Heart left ventricle (tissue), 13 donors: ENCODE data around the gene FARP1.

ENCODE experiments used
- POLR2A ChIP-seq, 2 donors: fragments of 450-650 bp; IDR thresholded peaks; one replicate each; pipeline ENCODE4 v1.6.1; 2017; ENCODE audit warnings: antibody characterized with exemption in 2 of 2, mild to moderate bottlenecking in 2 of 2, moderate library complexity in 2 of 2
- TF ChIP-seq, protein P1 (sequence below), 12 donors: fragments of 200-600 bp; sonication (generic) in 4 of 12; IDR thresholded peaks; one replicate each; pipeline versions ENCODE4 v1.5.0 to v1.8.0; 2018 to 2022; ENCODE audit warnings: antibody characterized with exemption in 12 of 12, mild to moderate bottlenecking in 5 of 12
- donor health status: ischemic (EF 13 %, LVEDD 7.1; RV severe dilation, severe dysfunction).
- donor health status: DM: no; HTN: yes; CAD: no.
- donor health status: DM: no; HTN: no; CAD: no.
- donor health status: ischemic (EF 25% LVEDD 6.9; RV normal size, moderate dysfunction).
- donor health status: ischemic (EF 25% LVEDD 5.7; RV mildly dilated, moderate dysfunction).
- donor health status: ischemic (EF 35%, LVEDD 5.7; RV mildly dilated, moderate dysfunction).
- donor health status: nonischemic (EF 11% LVEDD 7.7; RV severe dilation, severe dysfunction).
- donor health status: DM: yes; HTN: yes; CAD: no.
- donor health status: PGD.
- donor health status: ischemic (EF 29% LVEDD 5.4; RV normal size, mild dysfunction).
- donor health status: nonischemic (EF 23%, LVEDD 6.1; RV moderate dilation, normal function).

DNA sequence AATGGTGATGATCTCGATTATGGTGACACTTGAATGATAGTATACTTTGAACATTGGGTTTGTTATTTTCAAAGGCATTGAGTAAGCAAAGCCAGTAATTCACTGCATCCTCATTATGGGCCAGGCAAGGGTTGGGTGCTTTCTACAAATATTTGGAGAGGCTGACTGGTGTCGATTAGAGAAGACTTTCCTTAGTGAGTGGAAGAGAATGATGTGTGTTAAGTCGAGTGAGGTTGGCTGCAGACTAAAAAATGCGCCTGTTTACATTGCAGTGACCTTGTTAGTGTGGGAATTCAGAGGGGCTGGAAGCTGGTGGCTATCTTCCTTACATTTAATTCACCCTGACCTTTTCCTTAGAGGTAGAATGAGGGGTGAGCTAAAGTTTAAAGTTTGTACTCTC is 56.6 kb downstream of the FARP1 start:
- TF ChIP-seq POLR2A (IDR thresholded peaks at IDR 0.05), result no peak
- TF ChIP-seq, protein P1, sequence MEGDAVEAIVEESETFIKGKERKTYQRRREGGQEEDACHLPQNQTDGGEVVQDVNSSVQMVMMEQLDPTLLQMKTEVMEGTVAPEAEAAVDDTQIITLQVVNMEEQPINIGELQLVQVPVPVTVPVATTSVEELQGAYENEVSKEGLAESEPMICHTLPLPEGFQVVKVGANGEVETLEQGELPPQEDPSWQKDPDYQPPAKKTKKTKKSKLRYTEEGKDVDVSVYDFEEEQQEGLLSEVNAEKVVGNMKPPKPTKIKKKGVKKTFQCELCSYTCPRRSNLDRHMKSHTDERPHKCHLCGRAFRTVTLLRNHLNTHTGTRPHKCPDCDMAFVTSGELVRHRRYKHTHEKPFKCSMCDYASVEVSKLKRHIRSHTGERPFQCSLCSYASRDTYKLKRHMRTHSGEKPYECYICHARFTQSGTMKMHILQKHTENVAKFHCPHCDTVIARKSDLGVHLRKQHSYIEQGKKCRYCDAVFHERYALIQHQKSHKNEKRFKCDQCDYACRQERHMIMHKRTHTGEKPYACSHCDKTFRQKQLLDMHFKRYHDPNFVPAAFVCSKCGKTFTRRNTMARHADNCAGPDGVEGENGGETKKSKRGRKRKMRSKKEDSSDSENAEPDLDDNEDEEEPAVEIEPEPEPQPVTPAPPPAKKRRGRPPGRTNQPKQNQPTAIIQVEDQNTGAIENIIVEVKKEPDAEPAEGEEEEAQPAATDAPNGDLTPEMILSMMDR (IDR thresholded peaks at IDR 0.05), result no peak
